Ovary (tissue), 3 donors: ENCODE measurements around the gene ITSN1.

Source experiments
- CTCF ChIP-seq, 3 donors: fragments of 450-650 bp in 2 of 3; fragments of 200-600 bp in 1 of 3; IDR thresholded peaks; one replicate each; pipeline versions ENCODE4 v1.5.1 to v1.8.0; 2016 to 2022; ENCODE audit warnings: antibody characterized with exemption in 3 of 3, mild to moderate bottlenecking in 1 of 3
- EP300 ChIP-seq: sonication (generic); formaldehyde crosslinking; IDR thresholded peaks from one replicate; pipeline ENCODE4 v1.6.1; 2017; ENCODE audit warnings: antibody characterized with exemption
- POLR2A ChIP-seq: fragments of 450-650 bp; IDR thresholded peaks from one replicate; pipeline ENCODE4 v1.6.1; 2017; ENCODE audit warnings: antibody characterized with exemption, mild to moderate bottlenecking, moderate library complexity
- donor health status: DM: no; HTN: no; CAD: no.

GRCh38 chr21:33674226-33674625, 31.9 kb downstream of the ITSN1 start:
- no peak for TF ChIP-seq EP300
- TF ChIP-seq POLR2A = no peak
- no peak for TF ChIP-seq CTCF (IDR thresholded peaks at IDR 0.05)
